Measurements from ENCODE around the gene BTBD10. TPM values are rescaled to one million over a fixed set of nuclear protein-coding genes. Genes with fewer than 3 reads are reported as not detected.
"Not testable (repeated sequence)": the region's sequence is repeated elsewhere in the genome, so short reads cannot be mapped to it uniquely, and the experiment has no call there.

The BTBD10 gene
- polyA plus RNA-seq, 1 donor, result 22.6 TPM

DNA sequence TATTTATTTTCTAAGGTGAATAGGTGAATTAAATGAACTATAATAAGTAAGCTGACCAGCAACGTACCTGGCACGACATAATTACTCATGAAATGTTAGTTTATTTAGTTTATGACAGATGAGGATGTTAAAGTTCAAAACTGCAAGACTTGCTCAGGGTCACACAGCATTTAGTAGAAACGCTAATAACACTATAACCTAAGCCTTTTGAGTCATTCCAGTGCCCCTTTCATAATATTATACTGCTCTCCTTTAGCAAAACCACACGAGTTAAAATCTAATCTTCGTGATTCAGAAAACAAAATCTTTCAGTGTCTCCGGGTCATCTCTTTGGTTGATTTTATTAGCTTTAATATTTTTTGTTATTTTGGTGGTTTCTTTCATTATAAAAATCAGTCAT is 39.6 kb downstream of the BTBD10 start:
- Histone ChIP-seq H3K27me3 (ENCODE audit: control insufficient read depth, insufficient read depth, low read length) (no peaks in the 10 kb centered on the region), H3K27ac (ENCODE audit: low read length) (no peak overlapping the region), H3K4me1 (ENCODE audit: control insufficient read depth, insufficient read depth, low read length) (no peaks in the 10 kb centered on the region), H3K36me3 (ENCODE audit: control insufficient read depth, insufficient read depth, low read length) (peaks cover 5% of the 10 kb centered on the region), H3K4me3 (ENCODE audit: low read length) (no peak overlapping the region), H3K9me3 (ENCODE audit: control insufficient read depth, low read depth, low read length) (peaks cover 10% of the 10 kb centered on the region)
- DNase-seq, result no peak
- WGBS (ENCODE audit: insufficient coverage, low lambda C conversion rate), result 53% methylated on average over 3 of the region's 6 CpGs

DNA sequence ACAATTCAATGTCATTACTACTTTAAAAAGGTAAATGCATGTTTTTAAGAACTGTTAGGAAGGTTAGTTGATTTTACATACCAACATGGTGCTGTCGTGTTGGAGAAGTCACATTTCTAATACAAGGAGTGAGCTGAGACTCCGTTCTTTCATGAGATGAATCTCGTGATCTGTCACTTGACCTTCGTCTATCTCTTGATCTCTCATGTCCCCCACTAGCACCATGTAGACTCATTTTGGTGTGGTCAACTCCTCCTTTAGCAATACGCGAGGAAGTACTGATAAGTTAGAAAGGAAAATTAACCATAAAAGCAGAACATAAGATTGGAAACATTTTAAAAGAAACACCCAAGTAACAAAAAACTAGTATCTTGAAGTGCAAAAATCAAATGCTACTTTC is 41.5 kb downstream of the BTBD10 start:
- no peak overlapping the region for H3K27ac ChIP-seq (ENCODE audit: low read length)
- no peaks in the 10 kb centered on the region for H3K27me3 ChIP-seq (ENCODE audit: control insufficient read depth, insufficient read depth, low read length)
- peaks cover 10% of the 10 kb centered on the region for H3K36me3 ChIP-seq (ENCODE audit: control insufficient read depth, insufficient read depth, low read length)
- H3K9me3 ChIP-seq (ENCODE audit: control insufficient read depth, low read depth, low read length), result peaks cover 3% of the 10 kb centered on the region
- DNase-seq, result no peak
- no CpG with 5 or more reads among the region's 6 CpGs for WGBS (ENCODE audit: insufficient coverage, low lambda C conversion rate)
- H3K4me3 ChIP-seq (ENCODE audit: low read length), result no peak overlapping the region
- no peaks in the 10 kb centered on the region for H3K4me1 ChIP-seq (ENCODE audit: control insufficient read depth, insufficient read depth, low read length)

DNA sequence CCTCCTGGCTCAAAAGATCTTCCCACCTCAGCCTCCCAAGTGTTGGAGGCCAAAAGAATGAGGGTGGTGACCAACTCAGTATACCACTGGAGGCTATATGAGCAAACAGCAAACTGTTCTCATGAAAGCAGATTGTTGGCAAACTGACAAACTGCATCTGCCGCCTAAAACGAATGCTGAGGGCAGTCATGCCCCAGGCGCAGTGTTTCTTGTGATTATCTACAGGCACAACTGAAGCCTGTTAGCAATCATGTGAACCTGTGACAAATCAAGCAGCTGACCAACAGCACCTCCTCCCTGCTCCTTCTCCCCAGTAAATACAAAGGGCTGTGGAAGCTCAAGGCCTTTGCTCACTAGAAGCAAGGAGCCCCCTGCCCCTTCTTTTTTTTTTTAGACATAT is 47.8 kb downstream of the BTBD10 start:
- Histone ChIP-seq H3K4me1 (ENCODE audit: control insufficient read depth, insufficient read depth, low read length) (no peaks in the 10 kb centered on the region), H3K27ac (ENCODE audit: low read length) (no peak overlapping the region), H3K36me3 (ENCODE audit: control insufficient read depth, insufficient read depth, low read length) (peaks cover 36% of the 10 kb centered on the region), H3K9me3 (ENCODE audit: control insufficient read depth, low read depth, low read length) (no peaks in the 10 kb centered on the region), H3K4me3 (ENCODE audit: low read length) (no peak overlapping the region), H3K27me3 (ENCODE audit: control insufficient read depth, insufficient read depth, low read length) (no peaks in the 10 kb centered on the region)
- WGBS (ENCODE audit: insufficient coverage, low lambda C conversion rate), result no CpG with 5 or more reads among the region's 3 CpGs
- no peak for DNase-seq

DNA sequence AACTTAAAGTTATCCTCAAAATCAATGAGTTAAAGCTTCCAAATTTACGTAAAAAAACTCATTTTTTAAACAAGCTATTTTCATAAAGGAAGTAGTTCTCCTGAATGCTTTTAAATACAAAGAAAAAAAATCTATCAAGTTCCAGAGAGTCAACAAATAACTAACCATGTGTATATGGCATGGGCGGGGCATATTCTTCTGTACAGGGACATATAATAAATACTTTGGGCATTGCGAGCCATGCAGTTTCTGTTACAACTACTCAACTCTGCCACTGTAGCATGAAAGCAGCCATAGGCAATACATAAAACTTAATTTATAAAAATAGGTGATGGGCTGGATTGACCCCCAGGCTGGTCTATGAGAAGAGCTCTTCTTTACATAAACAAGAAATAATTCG is 57.8 kb downstream of the BTBD10 start:
- Histone ChIP-seq H3K4me3 (ENCODE audit: low read length) (no peak overlapping the region), H3K4me1 (ENCODE audit: control insufficient read depth, insufficient read depth, low read length) (no peaks in the 10 kb centered on the region), H3K9me3 (ENCODE audit: control insufficient read depth, low read depth, low read length) (no peaks in the 10 kb centered on the region), H3K36me3 (ENCODE audit: control insufficient read depth, insufficient read depth, low read length) (peaks cover 25% of the 10 kb centered on the region), H3K27me3 (ENCODE audit: control insufficient read depth, insufficient read depth, low read length) (no peaks in the 10 kb centered on the region), H3K27ac (ENCODE audit: low read length) (no peak overlapping the region)
- DNase-seq, result no peak
- WGBS (ENCODE audit: insufficient coverage, low lambda C conversion rate), result 93% methylated on average over 2 of the region's 4 CpGs

DNA sequence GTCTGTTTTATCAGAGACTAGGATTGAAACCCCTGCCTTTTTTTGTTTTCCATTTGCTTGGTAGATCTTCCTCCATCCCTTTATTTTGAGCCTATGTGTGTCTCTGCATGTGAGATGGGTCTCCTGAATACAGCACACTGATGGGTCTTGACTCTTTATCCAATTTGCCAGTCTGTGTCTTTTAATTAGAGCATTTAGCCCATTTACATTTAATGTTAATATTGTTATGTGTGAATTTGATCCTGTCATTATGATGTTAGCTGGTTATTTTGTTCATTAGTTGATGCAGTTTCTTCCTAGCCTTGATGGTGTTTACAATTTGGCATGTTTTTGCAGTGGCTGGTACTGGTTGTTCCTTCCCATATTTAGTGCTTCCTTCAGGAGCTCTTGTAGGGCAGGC is 64.7 kb downstream of the BTBD10 start:
- not testable (repeated sequence) for H3K27me3 ChIP-seq (ENCODE audit: control insufficient read depth, insufficient read depth, low read length); H3K27ac ChIP-seq (ENCODE audit: low read length); DNase-seq; H3K4me3 ChIP-seq (ENCODE audit: low read length); H3K4me1 ChIP-seq (ENCODE audit: control insufficient read depth, insufficient read depth, low read length); H3K9me3 ChIP-seq (ENCODE audit: control insufficient read depth, low read depth, low read length)
- H3K36me3 ChIP-seq (ENCODE audit: control insufficient read depth, insufficient read depth, low read length), result peaks cover 12% of the 10 kb centered on the region

DNA sequence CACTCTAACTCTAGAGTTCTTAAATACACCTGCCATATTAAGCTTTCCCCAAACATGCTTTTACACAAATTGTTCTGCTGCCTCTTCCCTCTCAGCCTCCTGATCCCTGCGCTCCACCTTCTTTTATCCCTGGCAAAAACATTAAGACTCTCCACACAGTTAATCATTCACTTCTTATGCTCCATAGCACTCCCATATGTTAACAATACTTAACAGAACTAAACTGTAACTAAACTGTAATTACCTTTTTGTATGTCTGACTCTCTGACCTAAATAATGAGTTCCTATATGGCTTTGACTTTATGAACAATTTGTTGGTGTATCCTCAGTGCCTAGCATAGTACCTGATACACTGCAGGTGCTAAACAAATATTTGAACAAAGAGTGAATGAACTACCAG is 71.8 kb downstream of the BTBD10 start:
- WGBS (ENCODE audit: insufficient coverage, low lambda C conversion rate), result 17% methylated on average over 1 of the region's 1 CpG
- H3K9me3 ChIP-seq (ENCODE audit: control insufficient read depth, low read depth, low read length), result no peaks in the 10 kb centered on the region
- no peaks in the 10 kb centered on the region for H3K4me1 ChIP-seq (ENCODE audit: control insufficient read depth, insufficient read depth, low read length)
- H3K36me3 ChIP-seq (ENCODE audit: control insufficient read depth, insufficient read depth, low read length), result peaks cover 8% of the 10 kb centered on the region
- DNase-seq, result peak in 1 of 2 donors; percentile 26
- no peak overlapping the region for H3K4me3 ChIP-seq (ENCODE audit: low read length)
- no peak overlapping the region for H3K27ac ChIP-seq (ENCODE audit: low read length)
- no peaks in the 10 kb centered on the region for H3K27me3 ChIP-seq (ENCODE audit: control insufficient read depth, insufficient read depth, low read length)

DNA sequence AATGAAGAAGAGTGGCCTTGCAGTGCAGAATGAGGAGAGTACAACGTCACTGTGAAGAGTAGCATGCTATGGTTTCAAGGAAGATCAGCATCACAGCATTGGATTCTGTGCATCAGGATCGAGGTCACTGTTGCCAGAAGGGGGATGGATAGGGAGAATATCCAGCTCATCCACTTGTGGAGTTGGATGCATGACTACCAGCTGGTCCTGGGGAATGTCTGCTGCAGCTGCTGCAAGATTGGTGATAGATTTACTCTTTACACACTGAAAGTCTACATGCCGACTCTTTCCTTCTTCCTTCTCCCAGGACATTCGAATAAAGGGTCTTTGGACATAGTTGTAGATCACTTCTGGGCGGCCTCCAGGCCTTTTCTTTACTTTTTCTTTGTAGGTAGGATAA is 74.3 kb downstream of the BTBD10 start:
- Histone ChIP-seq H3K4me1 (ENCODE audit: control insufficient read depth, insufficient read depth, low read length) (no peaks in the 10 kb centered on the region), H3K4me3 (ENCODE audit: low read length) (no peak overlapping the region), H3K27me3 (ENCODE audit: control insufficient read depth, insufficient read depth, low read length) (no peaks in the 10 kb centered on the region), H3K9me3 (ENCODE audit: control insufficient read depth, low read depth, low read length) (no peaks in the 10 kb centered on the region), H3K27ac (ENCODE audit: low read length) (no peak overlapping the region), H3K36me3 (ENCODE audit: control insufficient read depth, insufficient read depth, low read length) (peaks cover 8% of the 10 kb centered on the region)
- DNase-seq, result no peak
- WGBS (ENCODE audit: insufficient coverage, low lambda C conversion rate), result no CpG with 5 or more reads among the region's 5 CpGs

DNA sequence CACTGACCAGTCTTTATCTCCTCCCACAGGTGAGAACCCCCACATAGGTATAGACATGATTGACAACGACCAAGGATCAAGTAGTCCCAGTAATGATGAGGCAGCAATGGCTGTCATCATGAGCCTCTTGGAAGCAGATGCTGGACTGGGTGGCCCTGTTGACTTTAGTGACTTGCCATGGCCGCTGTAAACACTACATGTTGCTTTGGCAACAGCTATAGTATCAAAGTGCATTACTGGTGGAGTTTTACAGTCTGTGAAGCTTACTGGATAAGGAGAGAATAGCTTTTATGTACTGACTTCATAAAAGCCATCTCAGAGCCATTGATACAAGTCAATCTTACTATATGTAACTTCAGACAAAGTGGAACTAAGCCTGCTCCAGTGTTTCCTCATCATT is 76.5 kb downstream of the BTBD10 start:
- Histone ChIP-seq H3K27me3 (ENCODE audit: control insufficient read depth, insufficient read depth, low read length) (no peaks in the 10 kb centered on the region), H3K27ac (ENCODE audit: low read length) (no peak overlapping the region), H3K36me3 (ENCODE audit: control insufficient read depth, insufficient read depth, low read length) (peaks cover 18% of the 10 kb centered on the region), H3K4me3 (ENCODE audit: low read length) (no peak overlapping the region), H3K9me3 (ENCODE audit: control insufficient read depth, low read depth, low read length) (no peaks in the 10 kb centered on the region), H3K4me1 (ENCODE audit: control insufficient read depth, insufficient read depth, low read length) (no peaks in the 10 kb centered on the region)
- DNase-seq, result peak; percentile 52 to 82
- no CpG with 5 or more reads among the region's 2 CpGs for WGBS (ENCODE audit: insufficient coverage, low lambda C conversion rate)

DNA sequence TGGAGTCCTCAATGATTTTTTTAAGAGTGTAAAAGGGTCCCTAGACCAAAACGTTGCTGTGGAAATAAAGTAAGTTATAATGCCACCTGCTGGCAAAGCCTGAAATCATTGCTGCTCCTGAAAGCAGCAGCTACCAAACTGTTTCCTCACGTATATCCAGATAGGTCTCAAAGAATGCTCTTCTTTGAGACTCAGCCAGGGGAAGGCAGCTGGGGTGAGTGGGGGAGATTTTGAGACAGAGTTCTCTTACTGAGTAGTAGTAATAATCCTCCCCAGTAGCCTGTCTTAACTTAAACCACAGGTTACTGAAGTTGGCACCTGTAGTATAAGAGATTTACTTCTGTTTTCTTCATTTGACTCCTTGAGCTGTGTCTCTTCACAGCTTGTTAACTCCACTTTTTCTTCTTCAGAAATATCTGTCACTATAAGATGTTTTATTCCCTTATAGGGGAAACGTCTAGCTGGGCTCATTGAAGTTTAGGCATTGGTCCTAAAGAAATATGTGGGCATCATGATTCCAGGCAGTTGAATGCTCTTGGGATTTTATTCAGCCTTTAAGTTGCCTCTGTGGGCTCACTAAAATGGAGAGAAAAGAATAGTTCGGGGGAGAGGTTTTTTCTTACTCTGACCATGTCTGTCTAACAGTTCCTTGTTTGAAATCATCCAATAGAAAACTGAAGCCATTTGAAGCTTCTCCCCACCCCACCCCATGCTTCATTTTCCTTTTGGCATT is 77.9 kb downstream of the BTBD10 start:
- Histone ChIP-seq H3K4me1 (ENCODE audit: control insufficient read depth, insufficient read depth, low read length) (no peaks in the 10 kb centered on the region), H3K27ac (ENCODE audit: low read length) (no peak overlapping the region), H3K27me3 (ENCODE audit: control insufficient read depth, insufficient read depth, low read length) (no peaks in the 10 kb centered on the region), H3K4me3 (ENCODE audit: low read length) (no peak overlapping the region), H3K9me3 (ENCODE audit: control insufficient read depth, low read depth, low read length) (no peaks in the 10 kb centered on the region), H3K36me3 (ENCODE audit: control insufficient read depth, insufficient read depth, low read length) (peaks cover 23% of the 10 kb centered on the region)
- DNase-seq, result peak in 1 of 2 donors; percentile 18
- no CpG with 5 or more reads among the region's 4 CpGs for WGBS (ENCODE audit: insufficient coverage, low lambda C conversion rate)

DNA sequence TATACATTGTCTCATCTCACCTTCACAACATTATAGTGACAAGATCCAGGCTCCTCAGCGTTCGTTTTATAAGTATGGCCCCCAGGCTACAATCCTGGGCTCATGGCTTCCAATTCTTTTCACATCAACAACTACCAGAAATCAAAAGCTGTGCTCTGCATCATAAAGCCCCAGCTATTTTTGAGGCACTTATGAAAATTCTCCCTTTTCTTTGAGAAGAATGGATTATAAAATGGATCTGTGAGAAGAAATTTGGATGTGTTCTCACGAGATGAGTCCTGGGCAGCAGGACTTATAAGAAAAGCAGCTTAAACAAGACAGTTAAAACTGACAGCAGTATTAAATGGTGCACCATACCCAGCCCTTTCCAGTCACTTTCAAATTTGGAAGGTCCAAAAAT is 80.3 kb downstream of the BTBD10 start:
- 100% methylated on average over 2 of the region's 3 CpGs for WGBS (ENCODE audit: insufficient coverage, low lambda C conversion rate)
- no peak for DNase-seq
- no peak overlapping the region for H3K4me3 ChIP-seq (ENCODE audit: low read length)

DNA sequence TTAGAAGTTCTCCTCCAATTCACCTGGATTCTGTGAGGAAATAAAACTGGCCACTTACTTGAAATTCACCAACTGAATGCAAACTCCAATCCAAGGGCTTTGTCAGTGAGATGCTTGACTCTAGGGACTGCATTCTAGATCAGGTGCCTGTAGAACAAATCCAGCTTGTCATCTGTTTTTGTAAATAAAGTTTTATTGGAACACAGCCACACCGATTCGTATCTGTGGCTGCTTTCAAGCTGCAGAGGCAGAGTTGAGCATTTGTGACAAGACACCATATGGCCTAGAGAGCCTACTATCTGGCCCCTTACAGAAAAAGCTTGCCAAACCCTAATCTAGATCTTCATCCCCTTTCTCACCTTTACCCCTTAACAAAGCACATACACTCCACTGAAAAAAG is 82.3 kb downstream of the BTBD10 start:
- Histone ChIP-seq H3K27me3 (ENCODE audit: control insufficient read depth, insufficient read depth, low read length) (no peaks in the 10 kb centered on the region), H3K4me1 (ENCODE audit: control insufficient read depth, insufficient read depth, low read length) (peaks cover 3% of the 10 kb centered on the region), H3K36me3 (ENCODE audit: control insufficient read depth, insufficient read depth, low read length) (peaks cover 22% of the 10 kb centered on the region), H3K27ac (ENCODE audit: low read length) (no peak overlapping the region), H3K4me3 (ENCODE audit: low read length) (no peak overlapping the region), H3K9me3 (ENCODE audit: control insufficient read depth, low read depth, low read length) (no peaks in the 10 kb centered on the region)
- no CpG with 5 or more reads among the region's 2 CpGs for WGBS (ENCODE audit: insufficient coverage, low lambda C conversion rate)
- DNase-seq, result no peak

More for the DNA sequence above, 80.3 kb downstream of the BTBD10 start:
- Histone ChIP-seq H3K27me3 (ENCODE audit: control insufficient read depth, insufficient read depth, low read length) (no peaks in the 10 kb centered on the region), H3K36me3 (ENCODE audit: control insufficient read depth, insufficient read depth, low read length) (peaks cover 21% of the 10 kb centered on the region), H3K4me1 (ENCODE audit: control insufficient read depth, insufficient read depth, low read length) (no peaks in the 10 kb centered on the region), H3K27ac (ENCODE audit: low read length) (no peak overlapping the region), H3K9me3 (ENCODE audit: control insufficient read depth, low read depth, low read length) (no peaks in the 10 kb centered on the region)

All from large intestine (tissue), 3 donors.